CD4-positive, alpha-beta T cell treated with Interleukin-2 at 100 ng/mL for 4 hours (primary cell): Measurements from ENCODE around the gene CCDC82.

Source experiments
- DNase-seq: peaks from one replicate; pipeline ENCODE4 v3.0.0-alpha.2; 2020; ENCODE audit warnings: low spot score

Gene CCDC82

DNA sequence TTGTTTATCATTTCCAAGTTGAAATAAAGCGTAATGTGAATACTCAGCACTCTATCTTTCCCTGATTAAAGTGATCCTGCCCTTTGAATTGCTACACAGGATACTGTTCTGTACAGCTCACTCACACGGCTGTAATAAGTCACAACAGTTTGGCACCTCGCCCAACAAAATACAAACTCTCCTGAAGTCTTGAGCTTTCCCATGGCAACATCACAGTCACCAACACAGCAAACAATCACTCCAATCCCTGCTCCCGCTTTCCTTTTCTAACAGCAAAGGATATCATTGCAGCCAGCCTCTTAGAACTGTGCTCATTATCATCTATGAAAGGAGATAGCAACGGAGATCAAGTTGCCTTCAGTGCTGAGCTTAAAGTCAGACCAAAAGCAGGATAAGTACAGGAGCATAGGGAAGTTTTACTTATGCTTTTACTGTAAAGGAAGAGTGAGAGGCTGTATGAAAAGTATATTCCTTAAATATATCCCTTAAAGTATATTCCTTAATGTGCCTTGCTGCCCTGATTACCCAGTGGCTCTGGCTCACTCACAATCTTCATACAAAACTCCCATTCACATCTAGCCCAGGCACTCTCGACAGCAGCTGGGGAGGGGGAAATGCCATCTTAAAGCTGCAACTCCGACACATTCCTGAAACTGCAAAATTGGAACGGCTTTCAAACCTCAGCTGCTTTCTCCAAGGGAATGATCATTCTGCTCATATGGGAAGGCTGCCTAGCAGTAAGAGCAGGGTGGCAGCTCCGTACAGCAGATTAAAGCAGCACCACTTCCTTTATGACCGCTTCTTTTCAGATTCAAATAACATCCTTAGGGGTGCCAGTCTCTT is 82.6 kb downstream of the CCDC82 start:
- no peak for DNase-seq

DNA sequence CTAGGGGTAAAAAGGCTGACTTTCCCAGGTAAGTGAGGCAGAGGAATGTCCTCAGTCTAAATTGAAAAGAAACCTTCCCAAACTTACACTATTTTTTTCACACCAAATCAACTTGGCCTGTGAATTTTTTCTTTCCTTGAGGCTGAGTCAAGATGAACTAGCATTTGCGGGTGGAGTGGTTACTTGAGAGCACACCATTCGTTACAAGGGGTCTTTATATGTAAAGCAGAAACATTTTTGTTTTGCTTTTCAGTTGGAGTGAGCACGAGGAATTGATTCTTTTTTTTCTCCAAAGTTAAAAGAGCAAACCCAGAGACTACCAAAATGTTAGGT is 83.1 kb downstream of the CCDC82 start:
- no peak for DNase-seq

DNA sequence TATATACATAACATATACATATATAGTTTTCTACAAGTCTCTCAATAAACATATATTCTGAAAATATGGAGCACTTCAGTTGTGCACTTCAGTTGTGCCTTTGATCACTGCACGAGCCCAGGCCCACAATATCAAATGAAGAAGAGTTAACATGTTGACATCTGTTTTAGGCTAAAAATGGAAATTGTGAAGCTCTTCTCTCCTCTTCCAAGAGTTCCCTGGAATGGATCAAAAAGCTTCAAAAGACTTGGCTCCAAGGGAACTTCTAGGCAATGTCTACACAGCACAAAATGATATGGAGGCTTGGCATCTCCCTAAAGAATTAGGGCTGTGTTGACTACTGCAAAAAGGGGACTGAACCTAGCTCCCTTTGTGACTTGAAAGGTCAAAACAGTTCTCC is 83.6 kb downstream of the CCDC82 start:
- DNase-seq, result no peak

DNA sequence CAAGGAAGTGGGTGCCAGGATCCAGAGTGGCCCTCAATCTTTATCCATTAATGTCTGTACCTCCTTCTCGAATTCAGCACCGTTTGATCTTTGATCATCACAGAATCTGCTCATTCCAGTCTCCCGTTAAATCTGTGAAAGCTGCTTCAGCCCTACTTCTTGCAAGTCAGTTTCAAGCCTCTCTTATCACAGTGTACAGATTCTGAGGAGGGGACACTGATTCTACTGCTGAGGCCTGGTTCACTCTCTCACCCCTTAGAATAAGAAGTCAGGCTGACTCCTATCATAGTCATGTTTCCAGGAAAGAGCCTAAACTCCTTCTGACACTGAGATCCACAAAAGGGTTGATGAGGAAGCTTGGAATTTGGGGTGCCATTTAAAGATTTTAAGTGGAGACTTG is 85.7 kb downstream of the CCDC82 start:
- no peak for DNase-seq

DNA sequence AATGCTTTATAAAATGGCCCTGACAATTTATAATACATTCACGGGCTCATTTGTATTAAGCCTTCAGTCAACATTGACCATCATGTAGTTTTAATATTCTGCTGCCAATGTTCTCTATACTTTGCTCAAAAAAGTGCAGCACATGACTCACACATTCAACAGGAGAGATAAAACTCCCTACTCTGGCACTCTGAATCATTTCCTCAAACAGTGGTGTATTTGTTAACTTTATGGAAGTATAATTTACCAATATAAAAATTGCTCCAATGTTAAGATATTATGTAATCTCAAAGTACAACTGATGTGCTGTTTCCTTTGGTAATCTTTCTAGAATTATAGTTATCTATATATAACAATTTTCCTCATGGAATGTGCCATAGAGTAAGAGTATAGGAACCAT is 86.6 kb downstream of the CCDC82 start:
- peak; percentile 34 for DNase-seq
